DLD1 (cell line): Measurements from ENCODE around the gene CYP19A1.
"Not testable (repeated sequence)": the region's sequence is repeated elsewhere in the genome, so short reads cannot be mapped to it uniquely, and the experiment has no call there.

Experiments used
- in situ Hi-C: cut with HindIII; loops from 2 replicates; pipeline ENCODE4 v1.10.0; 2017; ENCODE audit warnings: low sequenced_read_pairs

The CYP19A1 gene

DNA sequence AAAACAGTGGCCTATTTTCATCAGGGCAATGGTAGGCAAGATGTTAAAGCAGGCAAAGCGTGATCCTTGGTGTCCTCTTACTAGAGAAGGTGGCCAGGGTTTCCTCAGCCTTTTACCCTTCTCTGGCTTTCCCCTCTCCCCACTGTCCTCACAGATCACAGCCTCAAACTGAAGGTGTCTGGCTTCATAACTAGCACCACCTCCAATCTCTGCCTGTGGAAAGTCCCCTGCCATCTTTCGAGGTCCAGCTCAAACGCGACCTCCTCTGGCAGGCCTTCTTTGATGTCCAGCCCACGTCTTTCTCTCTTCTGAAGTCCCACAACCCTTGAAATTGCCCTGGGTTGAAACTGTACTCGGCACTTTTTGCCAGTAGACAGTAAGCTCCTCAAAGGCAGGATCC lies 35.9 kb downstream of the CYP19A1 start:
- in situ Hi-C loops, result no loop called here

DNA sequence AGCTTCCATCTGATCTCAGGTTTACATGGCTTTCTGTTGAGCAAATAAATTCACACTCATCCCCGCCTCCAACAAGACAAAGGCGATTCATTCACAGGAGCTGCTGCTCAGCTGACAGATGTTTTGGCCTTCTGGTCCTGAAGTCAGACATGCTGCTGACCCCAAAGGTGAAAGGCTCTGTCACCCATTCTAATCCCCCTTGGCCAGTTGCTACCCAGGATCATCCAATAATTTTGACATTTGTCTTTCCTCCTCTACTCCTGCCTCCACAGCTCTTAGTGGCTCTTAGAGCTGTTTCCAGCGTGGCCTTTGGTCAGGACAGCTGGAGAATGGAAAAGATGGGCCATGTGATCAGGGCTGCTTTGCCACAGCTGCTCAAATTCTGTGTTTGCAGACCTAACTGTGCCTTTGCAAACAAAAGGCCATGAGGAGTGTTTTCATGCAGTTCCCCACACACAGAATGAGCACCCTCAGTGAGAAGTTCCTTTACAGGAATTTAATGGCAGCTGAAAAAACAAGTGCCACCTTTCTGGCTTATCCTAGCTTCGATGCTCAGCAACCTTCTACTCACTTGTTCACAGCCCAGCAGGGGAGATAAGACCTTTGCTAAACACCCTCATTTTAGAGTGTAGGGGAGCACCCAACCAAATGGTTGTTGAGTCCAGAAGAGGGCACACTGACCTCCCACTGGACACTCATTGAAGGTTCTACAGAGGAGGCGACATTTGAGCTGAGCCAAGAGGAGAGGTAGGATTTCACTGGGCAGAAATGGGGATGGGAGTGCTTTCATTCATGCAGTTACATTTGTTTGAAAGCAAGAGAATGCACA lies 39.0 kb downstream of the CYP19A1 start:
- in situ Hi-C loops, result no loop called here

- in situ Hi-C loops, result no loop called here
Measured at GRCh38 chr15:51298620-51299019, 39.8 kb downstream of the CYP19A1 start.

- in situ Hi-C loops, result no loop called here
Measured at GRCh38 chr15:51290720-51291119, 47.7 kb downstream of the CYP19A1 start.

DNA sequence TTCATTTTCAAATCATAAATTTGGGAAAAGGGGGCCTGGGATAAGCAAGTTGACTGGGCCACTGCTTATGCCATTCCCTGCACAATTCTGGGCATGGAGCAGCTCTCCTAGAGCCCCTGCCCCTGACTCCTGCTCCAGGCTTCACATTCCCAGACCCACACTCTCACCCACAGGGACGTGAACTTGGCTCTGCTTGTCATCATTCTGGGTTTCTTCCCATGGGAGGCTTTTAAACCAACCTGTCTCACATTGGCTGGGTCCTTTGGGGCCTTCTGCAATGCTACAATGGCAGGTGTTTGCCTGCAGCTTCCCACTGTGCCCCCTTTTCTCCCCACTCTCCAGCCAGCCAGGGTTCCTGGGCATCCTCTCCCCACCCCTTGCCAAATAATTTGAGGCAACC lies 49.1 kb downstream of the CYP19A1 start:
- in situ Hi-C loops, result no loop called here

GRCh38 chr15:51288143-51289065 lies 50.0 kb downstream of the CYP19A1 start:
- in situ Hi-C loops, result no loop called here

DNA sequence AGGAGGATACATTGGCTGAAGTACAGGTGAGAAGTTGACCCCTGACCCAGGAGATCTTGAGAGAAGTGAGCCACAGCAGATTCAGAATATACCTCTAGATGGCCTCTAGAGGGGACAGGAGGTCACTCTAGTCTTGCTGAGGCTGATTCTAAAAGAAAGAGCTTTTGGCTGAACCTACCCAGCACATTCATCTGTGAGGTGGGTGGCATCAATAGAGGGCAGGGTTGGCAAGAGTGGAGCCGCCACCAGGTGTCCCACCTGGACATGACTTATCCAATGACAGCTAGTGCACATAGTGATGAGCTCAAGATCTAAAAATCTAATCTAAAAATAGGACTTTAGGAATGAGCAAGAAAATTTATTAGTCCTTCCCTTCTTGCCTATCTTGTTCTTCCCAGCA lies 51.6 kb downstream of the CYP19A1 start:
- in situ Hi-C loops, result no loop called here

GRCh38 chr15:51285399-51285798 lies 53.0 kb downstream of the CYP19A1 start:
- in situ Hi-C loops, result no loop called here

- in situ Hi-C loops, result no loop called here
Measured at GRCh38 chr15:51284871-51285270, 53.5 kb downstream of the CYP19A1 start.

DNA sequence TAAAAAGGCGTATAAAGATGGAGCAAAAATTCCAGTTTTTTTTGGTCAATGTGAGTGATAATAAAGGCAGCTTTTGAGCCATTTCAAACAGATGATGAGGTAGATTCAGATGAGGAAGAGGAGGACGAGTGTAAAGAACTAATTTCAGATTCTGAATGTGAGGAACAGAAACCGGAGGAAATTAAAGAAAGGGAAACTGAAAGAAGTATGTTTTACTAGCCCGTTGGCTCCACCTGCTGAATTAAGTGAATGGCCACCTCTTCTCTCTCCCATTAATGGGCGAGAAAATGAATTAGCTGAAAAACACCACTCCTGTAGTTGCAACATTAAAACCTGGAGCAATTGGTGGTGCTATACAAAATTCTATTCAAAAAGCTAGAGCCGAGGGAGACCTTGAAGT lies 55.4 kb downstream of the CYP19A1 start:
- in situ Hi-C loops, result no loop called here

DNA sequence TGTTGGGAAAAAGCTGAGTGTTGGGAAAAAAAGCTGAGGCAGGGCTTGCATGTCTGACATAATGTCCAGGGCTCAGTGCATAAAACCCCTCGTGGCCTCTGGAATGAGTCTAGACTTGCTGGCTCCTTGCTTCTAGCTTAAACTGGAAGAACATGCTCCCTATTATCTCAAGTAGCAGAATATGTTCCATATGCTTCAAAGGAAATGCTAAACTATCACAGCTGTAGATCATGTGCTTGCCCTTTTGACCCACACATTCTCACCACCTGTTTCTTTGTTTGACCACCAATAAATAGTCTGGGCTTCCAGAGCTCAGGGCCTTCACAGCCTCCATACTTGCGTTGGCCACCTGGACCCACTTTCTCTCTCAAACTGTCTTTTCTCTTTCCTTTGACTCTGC lies 56.2 kb downstream of the CYP19A1 start:
- in situ Hi-C loops, result not testable (repeated sequence)

GRCh38 chr15:51281368-51281967 lies 56.9 kb downstream of the CYP19A1 start:
- in situ Hi-C loops, result no loop called here

DNA sequence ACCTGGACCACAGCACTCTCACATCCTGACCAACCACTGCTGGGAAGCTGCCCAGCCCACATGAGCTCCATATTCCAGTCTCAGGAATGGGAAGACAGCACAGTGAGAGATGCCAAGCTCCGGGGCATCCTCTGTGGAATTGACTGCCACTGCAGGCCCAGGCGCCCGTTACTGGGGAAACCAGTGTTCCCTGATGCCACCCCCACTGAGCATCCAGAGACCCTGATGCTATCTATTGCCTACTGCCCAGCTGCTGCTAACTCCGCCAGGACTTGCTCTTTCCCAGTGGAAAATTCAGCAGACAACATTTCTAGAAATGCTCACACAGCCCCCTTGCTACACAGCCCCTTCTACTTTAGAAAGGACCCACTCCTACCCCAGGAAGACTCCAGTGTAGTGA lies 57.6 kb downstream of the CYP19A1 start:
- in situ Hi-C loops, result no loop called here

GRCh38 chr15:51279391-51279790 lies 59.0 kb downstream of the CYP19A1 start:
- in situ Hi-C loops, result no loop called here

DNA sequence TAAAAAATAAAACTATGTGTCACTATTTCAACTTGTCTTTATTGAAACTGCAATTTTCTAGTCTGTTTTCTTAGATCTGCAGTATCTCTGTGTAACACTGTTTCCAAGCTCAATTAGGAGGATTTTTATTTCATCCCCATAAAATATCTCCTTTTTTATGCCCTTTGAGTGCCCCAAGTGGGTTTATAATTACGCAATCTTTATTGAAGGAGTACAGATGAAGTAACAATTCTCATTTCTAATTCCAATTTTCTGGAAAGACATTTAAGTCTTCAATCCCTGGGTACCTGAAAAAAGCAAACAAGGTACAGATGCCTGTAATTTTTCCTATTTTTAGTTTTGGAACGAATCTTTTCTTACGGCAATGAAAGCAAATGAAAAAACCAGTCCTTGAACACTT lies 61.3 kb downstream of the CYP19A1 start:
- in situ Hi-C loops, result no loop called here

GRCh38 chr15:51274956-51275355 lies 63.4 kb downstream of the CYP19A1 start:
- in situ Hi-C loops, result no loop called here

DNA sequence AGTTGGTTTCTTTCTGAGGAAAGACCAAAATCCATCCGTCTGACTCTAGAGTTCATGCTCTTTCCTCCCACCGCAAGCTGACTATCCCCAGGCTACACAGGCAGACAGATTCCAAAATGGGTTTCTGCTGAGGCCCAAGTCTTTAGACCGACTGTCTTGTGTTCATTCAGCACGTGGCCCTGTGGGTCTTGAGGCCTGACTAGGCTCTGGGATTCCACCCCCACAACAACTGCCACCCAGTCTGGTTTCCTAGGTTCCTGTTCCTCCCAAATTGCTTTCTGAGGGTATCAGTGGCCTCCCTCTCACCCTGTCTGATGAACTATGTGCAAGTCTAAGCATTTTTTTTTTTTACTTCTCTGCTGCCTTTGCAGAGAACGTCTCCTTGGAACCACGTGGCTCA lies 67.7 kb downstream of the CYP19A1 start:
- in situ Hi-C loops, result no loop called here

DNA sequence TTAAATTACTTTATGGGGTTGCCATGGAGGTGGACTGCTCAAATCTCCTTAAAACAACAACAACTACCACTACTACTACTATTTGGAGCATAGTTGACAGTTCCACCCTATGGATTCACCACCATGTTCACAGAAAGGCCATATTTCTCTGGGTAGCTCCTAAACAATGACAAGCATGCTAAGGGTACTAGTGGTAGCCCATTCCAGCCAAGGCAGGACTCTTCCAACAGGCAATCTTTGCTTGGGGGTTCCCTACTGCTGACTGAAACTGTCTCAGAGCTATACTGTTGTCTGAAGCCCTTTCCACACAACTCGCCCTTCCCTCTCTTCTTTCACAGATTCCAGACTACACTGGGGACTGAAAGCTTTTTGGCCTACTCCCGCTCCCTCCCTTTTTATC lies 68.9 kb downstream of the CYP19A1 start:
- in situ Hi-C loops, result no loop called here

DNA sequence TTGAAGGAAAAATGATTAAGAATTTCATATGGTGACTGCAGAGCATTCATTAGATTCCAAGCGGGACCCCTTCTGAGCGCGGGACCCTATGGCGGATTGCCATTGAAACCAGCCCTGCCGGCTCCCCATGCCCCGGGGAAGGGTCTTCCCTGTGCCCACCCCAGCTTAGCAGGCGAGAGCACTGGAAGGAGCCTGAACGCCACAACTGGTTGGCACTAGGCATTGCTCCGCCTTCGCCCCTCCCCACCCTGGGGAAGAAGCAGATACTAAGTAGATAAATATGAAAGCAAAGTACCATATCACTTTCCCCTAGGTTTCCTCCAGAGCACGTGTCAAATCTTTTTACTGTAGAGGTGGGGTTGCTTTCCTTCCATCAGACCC lies 70.7 kb downstream of the CYP19A1 start:
- in situ Hi-C loops, result no loop called here

DNA sequence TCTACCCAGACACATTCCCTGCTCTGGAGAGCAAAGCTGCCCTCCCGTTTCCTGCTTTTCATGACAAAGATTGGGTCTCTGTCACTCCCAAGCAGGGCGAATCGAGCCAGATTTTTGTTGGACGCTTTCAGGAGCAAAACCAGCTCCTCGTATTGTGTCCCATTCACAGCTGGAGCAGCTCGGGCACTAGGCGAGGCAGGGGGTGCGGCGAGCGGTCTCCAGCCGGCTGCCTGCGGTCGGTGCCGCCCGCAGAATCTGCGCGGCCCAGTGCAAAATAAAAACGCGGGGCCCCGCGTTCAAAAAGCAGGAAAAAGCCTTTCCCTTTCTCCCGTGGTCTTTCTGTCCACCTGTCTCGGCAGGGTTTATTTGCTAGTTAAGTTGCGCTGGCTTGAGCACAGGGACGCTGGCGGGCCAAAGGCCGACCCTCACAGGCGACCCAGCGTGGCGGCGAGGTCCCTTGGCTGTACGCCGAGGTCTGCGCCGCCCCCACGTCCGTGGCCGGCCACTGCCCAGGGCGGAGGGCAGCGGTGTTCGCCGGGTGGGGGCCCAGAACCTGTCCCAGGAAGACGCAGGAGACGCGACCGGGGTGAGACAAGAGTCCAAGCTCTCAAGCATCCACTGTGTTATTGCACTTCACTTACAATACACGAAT lies 71.2 kb downstream of the CYP19A1 start:
- in situ Hi-C loops, result no loop called here

DNA sequence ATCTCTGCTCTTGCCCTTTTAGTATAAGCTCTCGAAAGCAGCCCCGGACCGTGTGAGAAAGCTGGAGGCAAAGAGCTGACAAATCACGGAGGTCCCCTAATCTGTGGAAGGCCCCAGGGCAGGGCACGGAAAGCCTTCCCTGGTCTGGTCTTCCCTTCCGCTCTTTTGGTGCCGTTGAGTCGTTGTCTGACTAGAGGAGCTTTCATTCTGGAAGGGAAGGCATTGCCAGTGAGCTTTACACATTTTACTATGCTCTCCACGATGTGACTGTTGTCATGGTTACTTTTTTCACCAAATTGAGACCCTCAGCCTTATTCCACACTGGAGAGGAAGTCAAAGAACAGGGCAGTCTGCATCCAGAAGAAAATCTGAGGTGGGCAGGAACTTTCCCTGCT lies 71.7 kb downstream of the CYP19A1 start:
- in situ Hi-C loops, result no loop called here
